AG20443 (cell line): Measurements from ENCODE around the gene OR52A1.
"Not testable (repeated sequence)": the region's sequence is repeated elsewhere in the genome, so short reads cannot be mapped to it uniquely, and the experiment has no call there.

Source experiments
- DNase-seq: peaks from one replicate; pipeline ENCODE4 v3.0.0; 2012; ENCODE audit warnings: low spot score, mixed read lengths

Gene OR52A1

GRCh38 chr11:5154657-5155056, at the start of gene OR52A1:
TSS of gene OR52A1 (minus strand) at chr11:5154757. CDS start at chr11:5152369, 2,388 bp downstream.
- no peak for DNase-seq

- no peak for DNase-seq
These were observed 48.8 kb upstream of the OR52A1 start for GRCh38 chr11:5203366-5203765.

- DNase-seq: no peak
These were observed 46.0 kb upstream of the OR52A1 start, which contains the start of gene OR51V1 for GRCh38 chr11:5200582-5200981. TSS of gene OR51V1 (minus strand) at chr11:5200682. CDS start at chr11:5200682, 0 bp downstream.

GRCh38 chr11:5198285-5198684, 43.7 kb upstream of the OR52A1 start:
- DNase-seq: no peak

- peak; percentile 59 for DNase-seq
These were observed 43.0 kb upstream of the OR52A1 start for GRCh38 chr11:5197536-5197935.

GRCh38 chr11:5196731-5197130, 42.2 kb upstream of the OR52A1 start:
- peak; percentile 27 for DNase-seq

- DNase-seq: no peak
These were observed 41.5 kb upstream of the OR52A1 start for GRCh38 chr11:5196067-5196466.

- DNase-seq: no peak
These were observed 38.2 kb upstream of the OR52A1 start for GRCh38 chr11:5192738-5193137.

- no peak for DNase-seq
These were observed 33.6 kb upstream of the OR52A1 start for GRCh38 chr11:5188201-5188600.

- DNase-seq: no peak
These were observed 23.7 kb upstream of the OR52A1 start for GRCh38 chr11:5178046-5178837.

- DNase-seq: no peak
These were observed 20.4 kb upstream of the OR52A1 start for GRCh38 chr11:5174934-5175333.

GRCh38 chr11:5171856-5172255, 17.3 kb upstream of the OR52A1 start:
- no peak for DNase-seq

- DNase-seq: not testable (repeated sequence)
These were observed 11.3 kb upstream of the OR52A1 start for GRCh38 chr11:5165898-5166297.

- not testable (repeated sequence) for DNase-seq
These were observed 10.2 kb upstream of the OR52A1 start for GRCh38 chr11:5164807-5165206.

GRCh38 chr11:5161045-5161444, 6.5 kb upstream of the OR52A1 start:
- not testable (repeated sequence) for DNase-seq

GRCh38 chr11:5160217-5160616, 5.7 kb upstream of the OR52A1 start:
- not testable (repeated sequence) for DNase-seq

GRCh38 chr11:5159806-5160205, 5.2 kb upstream of the OR52A1 start:
- DNase-seq: no peak

- DNase-seq: no peak
These were observed 754 bp downstream of the OR52A1 start for GRCh38 chr11:5153574-5154431.

GRCh38 chr11:5151713-5152153, 2.8 kb downstream of the OR52A1 start:
- DNase-seq: no peak

- DNase-seq: not testable (repeated sequence)
These were observed 10.4 kb downstream of the OR52A1 start for GRCh38 chr11:5144206-5144605.

GRCh38 chr11:5137996-5138395, 16.6 kb downstream of the OR52A1 start, which contains the start of gene OR52A5:
TSS of gene OR52A5 (minus strand) at chr11:5138356. CDS start at chr11:5132642, 5,714 bp downstream.
- DNase-seq: no peak

GRCh38 chr11:5137014-5137413, 17.5 kb downstream of the OR52A1 start:
- DNase-seq: no peak

GRCh38 chr11:5136261-5136660, 18.3 kb downstream of the OR52A1 start:
- DNase-seq: no peak
